GM13976 (cell line): ENCODE results near the gene COPG2.

Source experiments
- DNase-seq: peaks from one replicate; pipeline ENCODE4 v3.0.0; 2012; ENCODE audit warnings: low spot score
- CTCF ChIP-seq: IDR thresholded peaks from 2 replicates; pipeline ENCODE4 v1.5.1; 2012; ENCODE audit warnings: borderline replicate concordance, mild to moderate bottlenecking; ENCODE audit not compliant: insufficient read depth; ENCODE audit errors: extremely low read depth, missing control alignments, control extremely low read depth
- in situ Hi-C: fragments of 300-500 bp; cut with MboI; formaldehyde crosslinking; loops from one replicate; pipeline ENCODE4 v1.12.0; 2022; ENCODE audit warnings: low sequenced_read_pairs, mixed read lengths, inconsistent platforms; ENCODE audit not compliant: unreplicated experiment

COPG2 gene

GRCh38 chr7:130478991-130479390 is 189.6 kb downstream of the COPG2 start:
- no peak for DNase-seq
- in situ Hi-C loops, result loop anchor here (25.0 kb wide), 1 partner anchor 417 kb away; the partner anchor contains the start of genes KLHDC10 and ZC3HC1

GRCh38 chr7:130476297-130477150 is 192.0 kb downstream of the COPG2 start:
- no peak for DNase-seq
- TF ChIP-seq CTCF, result no peak
- in situ Hi-C loops, result loop anchor here (25.0 kb wide), 1 partner anchor 414 kb away; the partner anchor contains the start of genes KLHDC10 and ZC3HC1

More at GRCh38 chr7:130478991-130479390, 189.6 kb downstream of the COPG2 start:
- no peak for TF ChIP-seq CTCF

- TF ChIP-seq CTCF, result no peak
- in situ Hi-C loops, result loop anchor here (25.0 kb wide), 1 partner anchor 413 kb away; the partner anchor contains the start of genes KLHDC10 and ZC3HC1
- DNase-seq, result no peak
These were observed 192.8 kb downstream of the COPG2 start for GRCh38 chr7:130475776-130476175.

GRCh38 chr7:130473876-130474275 is 194.7 kb downstream of the COPG2 start:
- in situ Hi-C loops, result no loop called here
- DNase-seq, result no peak
- TF ChIP-seq CTCF, result no peak

- no peak for DNase-seq
- in situ Hi-C loops, result no loop called here
- TF ChIP-seq CTCF, result no peak
These were observed 195.3 kb downstream of the COPG2 start for GRCh38 chr7:130473289-130473688.

- TF ChIP-seq CTCF, result no peak
- no peak for DNase-seq
- in situ Hi-C loops, result no loop called here
These were observed 196.6 kb downstream of the COPG2 start for GRCh38 chr7:130471974-130472373.
